Loucy (cell line): ENCODE results near the gene AGO3.

Source experiments
- CTCF ChIP-seq: fragments of 200-600 bp; sonication (generic); conservative IDR thresholded peaks from 2 replicates; pipeline ENCODE4 v1.5.1; 2014; ENCODE audit warnings: mild to moderate bottlenecking, antibody characterized with exemption, low read length
- EZH2phosphoT487 ChIP-seq: fragments of 200-600 bp; IDR thresholded peaks from 2 replicates; pipeline ENCODE4 v1.6.1; 2018; ENCODE audit warnings: antibody characterized with exemption, mild to moderate bottlenecking, moderate library complexity, borderline replicate concordance

DNA sequence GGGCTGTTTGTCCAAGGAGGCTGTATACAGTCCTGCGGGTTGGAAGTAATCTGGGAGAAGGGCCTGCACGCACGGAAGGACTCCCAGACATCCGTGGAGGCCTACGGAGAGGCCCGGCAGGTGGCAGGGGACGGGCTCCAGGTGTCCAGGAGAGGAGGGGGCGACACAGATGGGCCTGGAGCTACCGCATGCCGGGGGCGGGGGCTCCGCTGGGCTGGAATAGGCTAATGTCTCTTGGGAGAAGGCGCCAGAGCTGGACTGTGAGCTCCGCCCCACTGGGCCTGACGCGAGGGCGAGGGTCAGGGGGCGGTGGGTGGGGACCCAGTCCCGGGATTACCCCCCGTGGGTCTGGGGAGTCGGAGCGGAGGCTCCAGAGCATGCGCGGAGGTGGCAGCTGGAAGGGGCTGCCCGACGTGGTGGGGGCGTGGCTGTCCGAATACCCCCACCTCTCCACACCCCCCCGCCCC, 47.2 kb upstream of the AGO3 start:
- TF ChIP-seq CTCF (no peak), EZH2phosphoT487 (no peak)
